HTERT RPE-1 (cell line): ENCODE data around the gene GTPBP1.

Experiments
- in situ Hi-C: fragments of 300-500 bp; cut with MboI; formaldehyde crosslinking; loops from 4 replicates; pipeline ENCODE4 v1.14.3; 2020; ENCODE audit warnings: low sequenced_read_pairs

GTPBP1 gene

GRCh38 chr22:38700789-38701628 lies 4.7 kb upstream of the GTPBP1 start, which contains the start of gene JOSD1:
Gene JOSD1, minus strand, starts transcription at chr22:38700943. Its CDS starts 956 bp downstream, at chr22:38699987.
- in situ Hi-C loops = no loop called here

- in situ Hi-C loops = no loop called here
Observed at GRCh38 chr22:38704654-38705234, 1.0 kb upstream of the GTPBP1 start.

- in situ Hi-C loops = no loop called here
Observed at GRCh38 chr22:38706101-38706900, 557 bp downstream of the GTPBP1 start.

- in situ Hi-C loops = no loop called here
Observed at GRCh38 chr22:38706901-38707195, 1.1 kb downstream of the GTPBP1 start.

- in situ Hi-C loops = no loop called here
Observed at GRCh38 chr22:38707346-38707745, 1.6 kb downstream of the GTPBP1 start.

GRCh38 chr22:38707984-38708383 lies 2.2 kb downstream of the GTPBP1 start:
- in situ Hi-C loops = no loop called here

- in situ Hi-C loops = no loop called here
Observed at GRCh38 chr22:38709306-38709705, 3.6 kb downstream of the GTPBP1 start.

- in situ Hi-C loops = no loop called here
Observed at GRCh38 chr22:38710351-38710750, 4.6 kb downstream of the GTPBP1 start.

GRCh38 chr22:38710866-38711265 lies 5.1 kb downstream of the GTPBP1 start:
- in situ Hi-C loops = no loop called here

- in situ Hi-C loops = no loop called here
Observed at GRCh38 chr22:38712486-38713207, 6.9 kb downstream of the GTPBP1 start.

- in situ Hi-C loops = no loop called here
Observed at GRCh38 chr22:38713921-38714320, 8.2 kb downstream of the GTPBP1 start.

- in situ Hi-C loops = no loop called here
Observed at GRCh38 chr22:38715176-38715764, 9.5 kb downstream of the GTPBP1 start.

- in situ Hi-C loops = no loop called here
Observed at GRCh38 chr22:38715852-38716251, 10.1 kb downstream of the GTPBP1 start.

GRCh38 chr22:38716271-38716670 lies 10.5 kb downstream of the GTPBP1 start:
- in situ Hi-C loops = no loop called here

- in situ Hi-C loops = no loop called here
Observed at GRCh38 chr22:38716826-38717225, 11.1 kb downstream of the GTPBP1 start.

GRCh38 chr22:38717244-38717643 lies 11.5 kb downstream of the GTPBP1 start:
- in situ Hi-C loops = no loop called here

- in situ Hi-C loops = no loop called here
Observed at GRCh38 chr22:38718414-38718813, 12.7 kb downstream of the GTPBP1 start.

- in situ Hi-C loops = no loop called here
Observed at GRCh38 chr22:38719196-38719595, 13.5 kb downstream of the GTPBP1 start.

- in situ Hi-C loops = no loop called here
Observed at GRCh38 chr22:38720350-38720749, 14.6 kb downstream of the GTPBP1 start.

GRCh38 chr22:38721551-38721950 lies 15.8 kb downstream of the GTPBP1 start:
- in situ Hi-C loops = no loop called here

- in situ Hi-C loops = no loop called here
Observed at GRCh38 chr22:38724176-38724575, 18.4 kb downstream of the GTPBP1 start.
